Mucosa of descending colon (tissue), 3 donors: Measurements from ENCODE around the gene NPAS1. TPM values are rescaled to one million over a fixed set of nuclear protein-coding genes. Genes with fewer than 3 reads are reported as not detected.

ENCODE experiments used
- ATAC-seq: fragments of 200-7000 bp; cut with Tn5 transposase; one replicate; pipeline ENCODE4 v1.9.1; 2020; ENCODE audit warnings: mild to moderate bottlenecking, moderate library complexity
- DNase-seq, 3 donors: peaks; one replicate each; pipeline ENCODE4 v3.0.0-alpha.2; 2020
- H3K36me3 ChIP-seq: fragments of 200-600 bp; one replicate; pipeline ENCODE4 v1.8.0; 2021; ENCODE audit warnings: low read depth, mild to moderate bottlenecking
- H3K4me1 ChIP-seq: fragments of 200-600 bp; one replicate; pipeline ENCODE4 v1.8.0; 2021; ENCODE audit warnings: low read depth, mild to moderate bottlenecking
- H3K4me3 ChIP-seq: fragments of 200-600 bp; one replicate; pipeline ENCODE4 v1.8.0; 2021; ENCODE audit warnings: mild to moderate bottlenecking
- H3K9me3 ChIP-seq: fragments of 200-600 bp; one replicate; pipeline ENCODE4 v1.8.0; 2021; ENCODE audit warnings: mild to moderate bottlenecking
- intact Hi-C, 2 donors: fragments of 100-400 bp; cut with DNase I in 1 of 2; cut with micrococcal nuclease in 1 of 2; formaldehyde crosslinking; loops; one replicate each; pipeline versions ENCODE4 v1.11.0 to v1.11.1; 2022; cut with DNase I, micrococcal nuclease
- total RNA-seq, 3 donors: library from RNA; stranded (reverse); fragmentation: NEBNext Ultra II Directional in 2 of 3; extraction: Animal tissue kit (Norgen Biotek cat#: 25700) in 2 of 3; gene quantifications; one replicate each; pipeline versions ENCODE4 v1.2.1 to v1.2.4, GENCODE V29; 2021 to 2023
- TF ChIP-seq, protein P1 (sequence below): fragments of 200-600 bp; IDR thresholded peaks from one replicate; pipeline ENCODE4 v1.8.0; 2022; ENCODE audit warnings: antibody characterized with exemption, mild to moderate bottlenecking
- donor health status: DM: no; HTN: no; CAD: no; lungs with moderate emphysema.
- donor health status: DM: no; HTN: no; CAD: no.
- donor health status: DM: no; HTN: yes; CAD: no.

Gene NPAS1
- total RNA-seq, 3 donors from 2014 or later: 0.31 to 1.1 TPM; not detected in 1

DNA sequence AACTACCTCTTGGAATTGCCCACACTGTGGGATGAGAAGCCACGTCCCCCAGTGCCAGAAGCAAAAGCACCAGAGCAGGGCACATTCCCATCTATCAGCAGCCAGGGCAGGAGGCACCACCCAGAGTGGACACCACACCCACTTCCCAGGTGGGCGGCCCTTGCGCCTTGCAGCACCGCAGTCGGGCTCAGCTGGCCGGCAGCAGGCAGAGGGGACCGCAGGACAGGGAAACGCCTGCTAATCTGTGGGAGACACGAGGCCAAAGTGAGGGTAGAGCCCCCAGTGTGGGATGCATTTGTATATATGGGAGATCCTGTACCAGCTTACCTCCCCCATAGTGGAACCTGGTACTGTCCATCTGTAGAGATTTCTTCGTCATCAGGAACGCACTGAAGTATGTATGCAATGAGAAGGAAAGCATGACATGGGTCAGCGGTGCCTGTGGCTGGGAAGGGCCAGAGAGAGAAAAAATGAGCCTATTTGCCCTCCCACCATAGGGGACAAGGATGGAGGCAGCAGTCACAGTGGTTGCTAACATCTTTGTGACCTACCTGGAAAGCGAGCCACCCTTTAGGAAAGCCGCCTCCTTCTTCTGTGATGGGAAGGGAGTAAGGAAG, 30.9 kb upstream of the NPAS1 start:
- H3K9me3 ChIP-seq: no peaks in the 10 kb centered on the region
- TF ChIP-seq, protein P1, sequence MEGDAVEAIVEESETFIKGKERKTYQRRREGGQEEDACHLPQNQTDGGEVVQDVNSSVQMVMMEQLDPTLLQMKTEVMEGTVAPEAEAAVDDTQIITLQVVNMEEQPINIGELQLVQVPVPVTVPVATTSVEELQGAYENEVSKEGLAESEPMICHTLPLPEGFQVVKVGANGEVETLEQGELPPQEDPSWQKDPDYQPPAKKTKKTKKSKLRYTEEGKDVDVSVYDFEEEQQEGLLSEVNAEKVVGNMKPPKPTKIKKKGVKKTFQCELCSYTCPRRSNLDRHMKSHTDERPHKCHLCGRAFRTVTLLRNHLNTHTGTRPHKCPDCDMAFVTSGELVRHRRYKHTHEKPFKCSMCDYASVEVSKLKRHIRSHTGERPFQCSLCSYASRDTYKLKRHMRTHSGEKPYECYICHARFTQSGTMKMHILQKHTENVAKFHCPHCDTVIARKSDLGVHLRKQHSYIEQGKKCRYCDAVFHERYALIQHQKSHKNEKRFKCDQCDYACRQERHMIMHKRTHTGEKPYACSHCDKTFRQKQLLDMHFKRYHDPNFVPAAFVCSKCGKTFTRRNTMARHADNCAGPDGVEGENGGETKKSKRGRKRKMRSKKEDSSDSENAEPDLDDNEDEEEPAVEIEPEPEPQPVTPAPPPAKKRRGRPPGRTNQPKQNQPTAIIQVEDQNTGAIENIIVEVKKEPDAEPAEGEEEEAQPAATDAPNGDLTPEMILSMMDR: no peak
- ATAC-seq (no peak), DNase-seq (no peak)
- H3K4me3 ChIP-seq: no peak overlapping the region
- intact Hi-C loops: no loop called here
- H3K36me3 ChIP-seq: no peaks in the 10 kb centered on the region
- peaks cover 11% of the 10 kb centered on the region for H3K4me1 ChIP-seq

DNA sequence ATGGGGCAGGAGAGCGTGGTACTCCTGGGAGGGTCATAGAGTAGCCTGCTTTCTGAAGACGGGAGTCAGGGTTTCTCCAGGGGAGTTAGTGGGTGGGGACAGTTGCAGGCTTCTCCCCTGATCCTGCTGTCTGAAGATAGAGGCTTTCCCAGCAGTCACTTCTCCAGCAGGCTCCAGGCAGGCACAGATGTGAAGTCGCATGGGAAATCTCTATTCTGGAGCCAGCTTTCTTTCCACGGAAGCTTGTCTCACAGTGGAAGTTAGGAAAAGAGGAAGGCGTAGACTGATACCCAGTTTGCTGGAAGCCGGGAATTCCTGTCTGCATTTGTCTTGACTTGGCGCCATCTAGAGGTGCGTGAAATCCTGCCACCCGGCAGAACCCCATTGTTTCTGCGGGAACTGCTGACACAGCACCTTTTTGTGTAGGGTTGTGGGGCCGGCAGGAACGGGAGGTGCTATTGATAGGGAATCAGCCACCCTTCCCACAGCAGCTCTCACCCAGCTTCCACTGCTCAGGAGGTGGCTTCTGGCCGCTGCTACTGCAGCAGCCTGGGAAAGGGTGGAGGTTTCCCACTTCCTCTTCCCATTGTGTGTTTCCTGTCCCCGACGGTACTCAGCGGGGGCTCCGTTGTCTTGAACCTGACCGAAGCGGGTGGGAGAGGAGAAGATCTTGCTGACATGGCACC, 28.5 kb upstream of the NPAS1 start:
- Histone ChIP-seq H3K4me1 (peaks cover 7% of the 10 kb centered on the region), H3K9me3 (no peaks in the 10 kb centered on the region), H3K4me3 (no peak overlapping the region), H3K36me3 (no peaks in the 10 kb centered on the region)
- TF ChIP-seq, protein P1: peak; percentile 75
- peak; percentile 85 for ATAC-seq
- intact Hi-C loops: loop anchor here (5.0 kb wide), 1 partner anchor 134 kb away; no protein-coding TSS in a partner anchor
- DNase-seq: peak; percentile 67 to 91 (median 85)

DNA sequence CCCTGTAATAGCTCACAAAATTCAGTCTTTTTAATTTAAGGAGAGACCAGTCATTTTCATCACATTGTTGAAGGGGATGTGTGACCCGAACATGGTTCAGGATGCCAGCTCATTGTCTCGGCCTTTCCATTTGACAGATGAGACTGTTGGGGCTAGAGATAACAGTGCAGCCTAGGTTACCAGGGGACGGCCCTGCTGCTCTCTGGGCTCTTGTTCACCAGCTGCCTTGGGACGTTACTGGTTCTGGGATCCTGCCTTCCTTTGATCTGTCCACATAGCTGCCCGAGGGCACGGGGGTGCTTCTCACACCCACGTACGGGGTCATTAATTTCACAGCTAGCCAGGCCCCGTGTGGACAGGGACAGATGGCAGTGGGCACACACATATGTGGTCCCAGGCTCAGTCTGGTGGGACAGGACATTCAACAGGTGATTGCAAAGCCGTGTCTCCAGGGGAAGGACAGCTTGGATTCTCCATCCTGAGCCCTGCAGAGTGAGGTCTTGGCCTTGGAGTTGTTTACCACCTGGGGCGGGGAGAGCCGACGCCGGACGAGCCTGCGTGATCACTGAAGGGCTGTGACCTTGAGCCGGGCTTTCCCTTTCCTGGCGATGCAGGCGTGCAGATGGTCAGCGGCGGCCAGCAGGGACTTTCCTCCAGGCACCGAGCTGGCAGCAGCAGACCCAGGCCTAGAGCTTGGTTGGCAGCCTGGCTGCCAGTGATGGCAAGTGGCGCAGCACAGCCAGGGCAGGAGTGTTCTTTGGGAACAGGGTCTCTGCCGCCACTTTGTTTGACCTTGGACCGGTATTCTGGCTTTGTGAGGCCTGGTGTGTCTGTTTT, 26.7 kb upstream of the NPAS1 start:
- H3K4me3 ChIP-seq: no peak overlapping the region
- H3K9me3 ChIP-seq: no peaks in the 10 kb centered on the region
- H3K36me3 ChIP-seq: no peaks in the 10 kb centered on the region
- intact Hi-C loops: loop anchor here (5.0 kb wide), 1 partner anchor 136 kb away; no protein-coding TSS in a partner anchor
- DNase-seq (peak in 1 of 3 donors; percentile 44), ATAC-seq (no peak)
- peaks cover 7% of the 10 kb centered on the region for H3K4me1 ChIP-seq
- TF ChIP-seq, protein P1: no peak

DNA sequence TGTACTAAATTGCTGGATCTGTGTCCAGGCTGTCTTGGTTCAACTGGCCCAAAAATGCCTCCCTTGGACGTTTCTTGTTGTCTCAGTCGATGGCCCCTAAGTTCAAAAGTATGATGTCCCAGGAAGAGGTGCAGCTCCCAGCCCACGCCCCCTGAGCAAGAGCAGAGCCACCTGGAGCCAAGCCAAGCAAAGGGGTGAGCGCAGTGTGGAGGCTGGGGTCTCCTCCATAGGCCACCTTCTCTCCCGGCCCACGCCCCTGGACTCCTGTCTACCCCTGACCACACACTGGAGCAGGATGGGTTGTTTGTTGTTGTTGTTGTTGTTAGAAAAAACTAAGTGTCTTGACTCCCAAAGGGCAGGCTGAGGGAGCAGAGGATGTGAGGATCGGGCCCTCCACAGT, 26.0 kb upstream of the NPAS1 start:
- TF ChIP-seq, protein P1: no peak

DNA sequence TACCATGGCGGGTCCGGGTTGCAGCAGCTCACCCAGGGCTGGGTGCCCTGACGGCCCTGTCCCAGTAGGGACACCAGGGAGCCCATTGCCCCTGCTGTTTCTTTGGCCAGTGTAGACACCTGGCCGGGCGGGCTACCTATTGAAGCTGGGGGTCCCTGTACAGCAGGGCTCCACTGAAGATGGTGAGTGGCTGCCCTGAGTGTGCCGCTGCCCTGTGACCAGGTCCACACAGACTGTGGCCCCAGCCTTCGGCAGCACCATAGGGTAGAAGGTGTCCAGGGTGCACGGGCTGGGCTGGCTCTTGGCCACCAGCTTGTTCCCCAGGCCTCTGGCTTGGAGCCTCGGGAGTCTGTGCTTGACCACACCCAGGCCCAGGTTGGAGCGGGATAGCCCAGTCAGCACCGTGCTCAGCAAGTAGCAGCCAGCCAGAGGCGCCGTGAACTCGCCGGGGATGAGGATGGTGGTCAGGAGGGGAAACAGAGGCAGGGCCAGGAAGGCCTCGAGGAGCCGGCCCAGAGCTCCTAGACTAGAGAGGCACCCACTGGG, 25.4 kb upstream of the NPAS1 start:
- Histone ChIP-seq H3K4me1 (peaks cover 7% of the 10 kb centered on the region), H3K36me3 (no peaks in the 10 kb centered on the region), H3K9me3 (no peaks in the 10 kb centered on the region), H3K4me3 (no peak overlapping the region)
- DNase-seq (peak in 1 of 3 donors; percentile 48), ATAC-seq (no peak)
- intact Hi-C loops: loop anchor here (5.0 kb wide), 1 partner anchor 137 kb away; no protein-coding TSS in a partner anchor
- TF ChIP-seq, protein P1: no peak

More for the DNA sequence above, 26.0 kb upstream of the NPAS1 start:
- H3K9me3 ChIP-seq: no peaks in the 10 kb centered on the region
- ATAC-seq (no peak), DNase-seq (peak in 1 of 3 donors; percentile 22)
- no peaks in the 10 kb centered on the region for H3K36me3 ChIP-seq
- intact Hi-C loops: loop anchor here (5.0 kb wide), 1 partner anchor 136 kb away; no protein-coding TSS in a partner anchor
- no peak overlapping the region for H3K4me3 ChIP-seq
- H3K4me1 ChIP-seq: peaks cover 7% of the 10 kb centered on the region
